ENCODE data around the gene NME4.
A peak's percentile ranks its signal among the peaks of the same experiment; 100 is the strongest.

The NME4 gene

GRCh38 chr16:363766-364490 is 33.1 kb upstream of the NME4 start:
- DNase-seq = no peak

GRCh38 chr16:364595-365491 is 32.2 kb upstream of the NME4 start:
- DNase-seq = no peak

- no peak for DNase-seq
These were observed 30.5 kb upstream of the NME4 start for GRCh38 chr16:366476-366875.

GRCh38 chr16:367333-367903 is 29.6 kb upstream of the NME4 start:
- no peak for DNase-seq

- no peak for DNase-seq
These were observed 28.4 kb upstream of the NME4 start for GRCh38 chr16:368388-369158.

GRCh38 chr16:369275-369865 is 27.6 kb upstream of the NME4 start:
- no peak for DNase-seq

- no peak for DNase-seq
These were observed 27.0 kb upstream of the NME4 start for GRCh38 chr16:369866-370436.

GRCh38 chr16:370443-370842 is 26.6 kb upstream of the NME4 start, which contains the start of gene MRPL28:
Gene MRPL28, minus strand, starts transcription at chr16:370538. Its CDS starts 320 bp downstream, at chr16:370218.
- DNase-seq = peak; percentile 70

GRCh38 chr16:370979-371514 is 26.0 kb upstream of the NME4 start:
- no peak for DNase-seq

GRCh38 chr16:371515-372301 is 25.3 kb upstream of the NME4 start:
- DNase-seq = no peak

GRCh38 chr16:372302-372983 is 24.6 kb upstream of the NME4 start:
- no peak for DNase-seq

GRCh38 chr16:373020-373598 is 23.9 kb upstream of the NME4 start:
- no peak for DNase-seq

GRCh38 chr16:373848-374615 is 23.0 kb upstream of the NME4 start:
- DNase-seq = no peak

GRCh38 chr16:374616-374926 is 22.4 kb upstream of the NME4 start:
- no peak for DNase-seq

GRCh38 chr16:375212-375611 is 21.8 kb upstream of the NME4 start:
- DNase-seq = no peak

- no peak for DNase-seq
These were observed 20.8 kb upstream of the NME4 start for GRCh38 chr16:375927-376816.

GRCh38 chr16:376817-377418 is 20.1 kb upstream of the NME4 start:
- no peak for DNase-seq

GRCh38 chr16:377419-377951 is 19.5 kb upstream of the NME4 start:
- DNase-seq = no peak
